ENCODE measurements around the gene BLTP3B.
A peak's percentile ranks its signal among the peaks of the same experiment; 100 is the strongest.

The BLTP3B gene

DNA sequence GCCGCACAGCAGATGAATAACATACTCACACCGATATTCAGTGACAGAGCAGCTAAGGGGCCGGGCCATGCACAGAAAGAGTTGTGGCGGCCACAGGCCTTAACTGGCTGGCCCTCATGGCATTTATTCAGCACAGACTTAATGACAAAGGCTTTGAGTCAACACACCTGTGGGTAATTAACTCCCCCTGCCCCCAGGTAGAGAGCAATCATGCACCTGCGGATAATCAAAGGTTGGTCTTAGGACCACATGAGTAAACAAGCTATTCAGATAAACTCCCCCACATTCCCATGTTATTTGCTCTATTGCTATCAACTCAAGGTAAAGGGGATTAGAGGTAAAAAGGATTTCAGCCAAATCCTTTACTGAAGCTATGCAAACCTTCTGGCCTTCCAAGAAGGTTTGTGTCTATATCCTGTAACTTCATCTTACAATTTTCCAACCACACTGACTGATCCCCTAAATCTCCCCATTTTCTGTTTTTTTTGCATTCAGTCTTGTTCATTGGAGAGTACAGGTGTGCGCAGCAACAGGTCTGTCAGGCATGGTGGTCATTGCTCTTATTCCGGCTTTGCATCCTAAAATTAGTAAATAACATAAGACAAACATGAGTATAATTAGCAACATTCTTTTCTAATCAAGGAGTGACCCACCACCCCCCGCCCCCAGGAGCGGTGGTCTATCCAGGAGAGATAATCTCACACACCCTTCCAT lies 16.9 kb upstream of the BLTP3B start:
- DNase-seq, result no peak

- DNase-seq, result no peak
Measured at GRCh38 chr12:100158535-100158934, 15.9 kb upstream of the BLTP3B start.

DNA sequence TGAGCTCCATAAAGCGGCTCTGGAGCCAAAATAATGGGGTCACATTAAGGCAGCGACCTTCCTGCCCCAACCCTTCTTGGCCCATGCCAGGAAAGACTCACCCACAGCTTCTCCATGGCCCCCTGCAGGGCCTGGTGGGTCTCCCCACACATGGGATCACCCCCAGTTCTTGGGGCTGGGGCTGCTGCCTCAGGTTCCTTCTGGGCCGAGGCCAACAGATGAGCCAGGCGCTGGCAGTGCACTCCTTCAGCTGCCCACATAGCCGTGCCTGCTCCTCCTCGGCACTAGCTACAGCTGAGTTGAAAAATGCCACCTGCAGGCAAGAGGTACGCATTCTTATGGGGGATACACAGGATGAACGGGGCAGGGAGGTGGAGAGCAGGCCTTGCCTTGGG lies 14.8 kb upstream of the BLTP3B start:
- no peak for DNase-seq

DNA sequence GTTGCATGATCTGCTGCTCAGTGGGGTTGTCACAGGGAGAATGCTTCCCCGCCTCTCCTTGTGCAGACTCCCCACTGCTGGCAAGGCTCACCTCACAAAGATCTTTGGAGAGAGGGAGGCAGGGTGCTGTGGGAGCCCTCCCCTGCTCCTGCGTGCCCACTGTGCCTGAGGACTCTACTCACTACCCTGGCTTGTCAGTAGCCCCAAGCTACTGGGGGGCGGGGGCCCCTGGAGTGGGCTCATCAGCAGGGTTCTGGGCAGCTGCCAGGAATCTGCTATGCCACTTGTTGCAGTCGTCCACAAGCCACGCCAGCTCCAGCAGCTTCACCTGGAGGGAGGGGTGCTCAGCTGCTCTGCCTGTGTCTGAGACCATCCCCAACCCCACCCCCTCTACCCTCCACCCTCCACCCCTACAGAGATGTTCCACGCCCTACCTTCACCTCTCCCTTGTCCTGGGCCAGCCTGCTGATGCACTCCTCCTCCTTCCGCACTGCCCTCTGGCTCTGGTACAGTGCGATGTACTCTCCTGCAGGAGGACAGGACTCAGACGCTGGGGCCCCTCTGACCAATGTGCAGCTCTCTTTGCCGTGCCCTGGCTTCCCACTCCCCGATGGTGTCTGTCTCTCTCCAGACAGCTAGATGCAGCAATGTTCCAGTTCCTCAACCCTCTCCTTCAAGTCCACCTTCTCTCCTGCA lies 14.2 kb upstream of the BLTP3B start:
- no peak for DNase-seq

GRCh38 chr12:100154474-100155247 lies 12.0 kb upstream of the BLTP3B start:
- DNase-seq, result peak; percentile 87

DNA sequence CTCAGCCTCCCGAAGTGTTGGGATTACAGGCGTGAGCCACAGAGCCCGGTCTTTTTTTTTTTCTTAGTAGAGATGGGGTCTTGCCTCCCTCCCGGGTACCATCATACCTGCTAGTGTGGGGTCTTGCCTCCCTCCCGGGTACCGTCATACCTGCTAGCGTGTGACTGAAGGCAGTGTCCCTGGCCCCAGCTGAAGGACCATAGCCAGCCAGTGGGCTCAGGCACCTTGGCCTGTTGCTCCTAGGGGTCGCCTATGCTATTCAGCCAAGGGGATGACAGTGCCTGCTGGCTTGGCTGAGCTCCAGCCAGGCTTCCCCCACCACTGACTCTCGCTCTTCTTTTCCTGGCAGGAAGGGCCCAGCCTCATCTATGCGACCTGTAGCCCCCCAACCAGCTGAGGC lies 10.5 kb upstream of the BLTP3B start:
- no peak for DNase-seq

GRCh38 chr12:100151769-100152168 lies 9.1 kb upstream of the BLTP3B start:
- DNase-seq, result no peak

- DNase-seq, result no peak
Measured at GRCh38 chr12:100146252-100146651, 3.6 kb upstream of the BLTP3B start.

- DNase-seq, result no peak
Measured at GRCh38 chr12:100145643-100146042, 3.0 kb upstream of the BLTP3B start.

GRCh38 chr12:100141998-100142850 lies 450 bp downstream of the BLTP3B start:
- DNase-seq, result peak; percentile 70 to 72

DNA sequence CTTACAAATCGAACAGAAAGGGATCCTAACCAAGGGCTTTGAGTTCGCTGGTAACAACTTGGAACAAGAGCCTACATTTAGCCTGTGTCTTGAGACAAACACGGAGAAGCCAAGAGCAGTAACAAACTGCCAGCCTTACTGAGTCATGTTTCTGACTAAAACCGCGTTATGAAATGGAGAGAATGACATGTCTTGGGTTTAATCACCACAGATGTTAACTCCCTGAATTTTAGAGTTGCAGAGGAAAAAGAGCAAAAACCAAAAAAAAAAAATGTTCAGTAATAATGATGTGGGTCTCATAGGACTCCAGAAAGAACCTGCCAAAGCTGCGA lies 1.0 kb downstream of the BLTP3B start:
- DNase-seq, result no peak

DNA sequence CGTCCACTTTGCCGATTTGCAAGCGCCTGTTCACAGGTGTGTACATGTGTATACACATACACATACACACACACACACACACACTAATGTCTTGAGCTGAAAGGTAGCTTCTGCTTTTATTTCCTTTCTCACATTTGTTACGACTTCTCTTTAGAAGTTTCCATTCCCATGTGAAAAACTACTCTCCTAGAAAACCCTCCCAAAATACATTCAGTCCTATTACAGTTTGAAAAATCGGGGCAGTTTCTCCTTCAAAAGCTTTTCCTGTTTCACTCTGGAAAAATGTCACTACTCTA lies 3.9 kb downstream of the BLTP3B start:
- DNase-seq, result no peak

DNA sequence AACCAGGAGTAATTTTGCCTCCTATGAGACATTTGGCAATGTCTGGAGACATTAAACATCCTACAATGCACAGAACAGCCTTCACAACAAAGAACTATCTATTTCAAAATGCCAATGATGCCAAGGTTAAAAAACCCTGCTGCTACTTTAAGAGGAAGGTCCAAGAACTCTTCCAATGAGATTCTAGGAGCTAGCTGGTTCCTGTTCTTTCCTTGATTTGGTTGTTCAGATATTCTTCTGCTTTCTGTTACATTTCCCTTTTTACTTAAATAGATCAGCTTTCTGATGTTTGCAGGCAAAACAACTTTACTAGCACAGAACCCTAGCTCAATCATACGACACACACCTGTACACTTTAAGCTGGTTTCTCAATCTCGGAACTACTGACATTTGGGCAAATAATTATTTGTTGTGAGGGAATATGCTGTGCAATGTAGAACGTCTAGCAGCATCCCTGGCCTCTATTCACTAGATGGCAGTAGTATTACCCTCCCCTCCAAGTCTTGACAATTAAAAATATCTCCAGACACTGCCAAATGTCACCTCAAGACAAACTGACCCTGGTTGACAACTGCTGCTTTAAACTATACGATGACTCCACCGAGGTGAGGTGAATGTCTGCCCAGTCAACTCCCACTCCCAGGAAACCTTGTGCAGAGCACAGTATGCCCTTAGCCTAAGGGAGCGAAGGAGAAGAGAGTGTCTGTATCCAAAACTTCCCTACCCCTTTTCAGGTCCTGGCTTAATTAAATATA lies 4.4 kb downstream of the BLTP3B start:
- no peak for DNase-seq

DNA sequence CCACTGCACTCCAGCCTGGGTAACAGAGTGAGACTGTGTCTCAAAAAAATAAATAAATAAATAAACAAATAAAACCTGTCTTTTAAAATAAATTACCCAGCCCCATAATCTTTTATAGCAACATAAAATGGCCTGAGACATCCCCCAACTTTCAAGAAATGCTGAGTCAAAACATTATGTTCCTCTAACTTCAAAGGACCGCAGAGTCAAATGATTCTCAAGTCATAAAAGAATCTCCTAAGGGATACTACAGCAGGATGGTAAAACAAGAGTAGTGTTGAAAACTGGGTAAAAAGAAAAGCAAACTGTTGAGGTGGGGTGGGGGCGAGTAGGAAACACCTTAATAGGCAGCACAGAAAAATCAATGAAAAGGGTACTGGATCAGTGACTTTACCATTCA lies 9.5 kb downstream of the BLTP3B start:
- no peak for DNase-seq

GRCh38 chr12:100128512-100128908 lies 14.2 kb downstream of the BLTP3B start:
- no peak for DNase-seq

DNA sequence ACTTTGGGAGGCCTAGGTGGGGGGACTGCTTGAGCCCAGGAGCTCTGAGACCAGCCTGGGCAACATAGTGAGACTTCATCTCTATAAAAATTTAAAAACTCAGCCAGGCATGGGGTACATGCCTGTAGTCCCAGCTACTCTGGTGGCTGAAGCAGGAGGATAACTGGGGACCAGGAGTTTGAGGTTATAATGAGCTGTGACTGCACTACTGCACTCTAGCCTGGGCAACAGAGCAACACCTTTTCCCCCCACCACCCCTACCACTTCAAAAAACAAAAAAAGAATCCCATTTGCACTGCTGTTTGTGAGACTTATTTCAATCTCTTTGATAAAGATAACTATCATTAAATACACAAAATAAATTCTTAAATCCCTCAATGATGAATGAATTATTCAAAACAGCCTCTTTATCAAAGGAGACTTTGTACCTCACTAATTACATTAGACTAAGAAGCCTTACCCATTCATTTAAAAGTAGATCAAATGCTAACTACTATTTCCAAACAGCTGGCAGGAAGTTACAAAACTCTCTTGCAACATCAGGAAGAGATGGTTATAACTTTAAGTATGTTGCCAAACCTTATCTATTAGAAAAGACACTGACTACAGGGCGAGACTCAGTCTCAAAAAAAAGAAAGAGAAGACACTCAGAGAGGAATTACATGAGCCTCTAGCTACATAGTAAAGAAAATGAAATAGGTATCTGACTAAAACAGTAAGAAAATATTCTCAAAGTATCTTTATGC lies 14.7 kb downstream of the BLTP3B start:
- no peak for DNase-seq

- no peak for DNase-seq
Measured at GRCh38 chr12:100123316-100124095, 19.2 kb downstream of the BLTP3B start.

DNA sequence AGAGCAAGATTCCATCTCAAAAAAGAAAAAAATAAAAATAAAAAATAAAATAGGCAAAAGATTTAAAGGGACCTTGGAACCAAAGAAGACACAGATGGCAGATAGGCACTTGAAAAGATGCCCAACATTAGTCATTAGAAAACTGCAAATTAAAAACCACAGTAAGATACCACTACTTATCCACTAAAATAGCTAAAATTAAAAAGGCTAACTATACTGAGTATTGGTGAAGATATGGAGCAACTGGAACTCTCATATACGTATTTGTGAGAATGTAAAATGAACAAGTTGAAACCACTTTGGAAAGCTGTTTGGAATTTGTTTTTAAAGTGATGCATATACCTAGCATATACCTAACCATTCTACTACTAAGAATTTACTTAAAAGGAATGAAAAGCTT lies 22.3 kb downstream of the BLTP3B start:
- DNase-seq, result no peak

DNA sequence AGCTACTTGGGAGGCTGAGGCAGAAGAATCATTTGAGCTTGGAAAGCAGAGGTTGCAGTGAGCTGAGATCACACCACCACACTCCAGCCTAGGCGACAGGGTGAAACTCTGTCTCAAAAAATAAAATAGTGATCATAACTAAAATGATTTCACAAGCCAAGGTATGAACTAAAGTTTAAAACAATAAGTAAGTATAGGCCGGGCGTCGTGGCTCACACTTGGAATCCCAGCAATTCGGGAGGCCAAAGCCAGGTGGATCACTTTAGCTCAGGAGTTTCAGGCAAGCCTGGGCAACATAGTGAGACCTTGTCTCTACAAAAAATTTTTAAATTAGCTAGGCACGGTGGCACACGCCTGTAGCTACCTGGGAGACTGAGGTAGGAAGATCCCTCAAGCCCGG lies 27.4 kb downstream of the BLTP3B start:
- no peak for DNase-seq

DNA sequence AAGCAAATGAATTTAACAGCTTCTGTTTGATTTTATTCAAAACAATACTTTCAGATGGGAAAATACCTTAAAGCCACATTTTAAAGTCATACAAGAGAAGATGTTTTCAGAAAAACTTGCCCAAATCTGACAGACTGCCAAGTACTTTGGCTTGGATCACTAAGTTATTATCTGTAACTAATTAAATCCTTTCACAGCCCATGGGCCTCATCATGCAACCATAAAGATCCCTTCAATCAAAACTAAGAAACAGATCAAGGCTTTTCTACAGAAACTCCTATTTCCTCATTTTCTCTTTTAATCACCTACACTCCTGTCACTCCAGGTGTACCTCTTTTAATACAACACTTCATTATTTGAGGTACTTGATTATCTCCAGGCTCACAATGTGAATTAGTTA lies 28.1 kb downstream of the BLTP3B start:
- DNase-seq, result no peak

DNA sequence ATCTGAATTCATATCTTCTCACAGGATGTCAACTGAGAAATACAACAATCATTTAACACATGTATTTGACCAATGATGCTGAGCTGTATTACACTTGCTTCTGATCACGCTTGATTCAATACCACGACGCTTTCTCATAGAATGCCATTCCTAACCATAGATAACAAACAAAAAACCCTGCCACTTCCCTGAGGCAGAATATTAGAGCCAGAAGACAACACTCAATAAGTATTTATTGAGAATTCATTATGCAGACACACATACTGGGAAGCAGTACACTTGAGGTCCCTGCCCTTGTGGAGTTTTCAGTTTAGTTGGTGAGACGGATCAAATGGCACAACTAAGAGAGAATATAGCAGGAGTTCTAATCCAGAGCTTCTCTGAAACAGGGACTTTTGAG lies 32.4 kb downstream of the BLTP3B start:
- no peak for DNase-seq

All from activated T-cell treated with anti-CD3 and anti-CD28 coated beads, Interleukin-2, amount 50 U/mL, for 48 hours (primary cell).